Activated CD4-positive, alpha-beta T cell treated with anti-CD3 and anti-CD28 coated beads, Interleukin-2, amount 50 U/mL, for 48 hours (primary cell): Measurements from ENCODE around the gene FTO.

Experiments
- DNase-seq, 2 experiments: peaks; one replicate each; pipeline ENCODE4 v3.0.0-alpha.2; 2020

FTO gene

GRCh38 chr16:54107583-54108202, 403.7 kb downstream of the FTO start:
- DNase-seq = no peak

- DNase-seq = no peak
Observed at GRCh38 chr16:54110016-54110981, 406.3 kb downstream of the FTO start.

- no peak for DNase-seq
Observed at GRCh38 chr16:54112451-54113206, 408.7 kb downstream of the FTO start.

DNA sequence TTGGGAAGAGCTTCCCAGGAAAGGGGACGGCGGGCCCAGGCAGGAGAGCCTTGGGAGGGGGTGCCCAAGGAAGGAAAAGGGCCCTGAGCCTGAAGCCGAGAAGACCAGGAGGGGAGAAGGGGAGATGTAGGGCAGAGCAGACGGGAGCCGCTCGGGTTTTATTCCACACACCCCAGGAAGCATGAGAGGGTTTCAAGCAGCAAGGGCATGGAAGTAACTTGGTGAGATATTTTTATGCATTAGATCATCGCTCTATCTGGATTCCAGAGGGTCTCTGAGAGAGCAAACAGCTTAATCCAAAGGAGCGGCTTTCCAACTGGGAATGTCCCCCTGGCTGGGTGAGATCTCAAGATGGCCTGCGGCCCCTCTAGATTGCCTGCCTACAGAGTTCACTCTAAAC, 411.6 kb downstream of the FTO start:
- DNase-seq = no peak

DNA sequence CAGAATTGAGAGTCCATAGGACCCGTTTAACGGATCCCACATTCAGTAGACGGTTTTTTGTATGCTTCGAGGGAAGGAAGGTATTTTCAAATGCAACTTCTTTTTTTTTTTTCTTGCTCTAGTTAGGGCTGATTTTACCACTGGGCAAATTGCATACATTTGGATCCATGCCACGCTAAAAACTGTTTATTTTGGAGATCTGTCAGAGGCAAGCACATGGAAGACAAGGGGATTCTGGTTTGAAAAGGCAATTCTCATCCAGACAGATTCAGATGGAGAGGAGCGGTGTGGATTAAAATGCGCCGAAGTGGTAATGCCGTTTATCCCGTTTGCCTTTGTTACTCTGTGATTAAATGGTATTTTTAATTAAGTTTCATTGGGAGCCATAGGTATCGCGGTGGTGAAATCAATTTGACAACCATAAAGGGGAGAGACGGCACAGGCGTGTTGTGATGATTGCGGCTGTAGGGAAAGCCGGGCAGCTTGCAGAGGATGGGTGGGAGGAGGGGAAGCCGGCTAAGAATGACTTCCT, 412.2 kb downstream of the FTO start:
- no peak for DNase-seq

DNA sequence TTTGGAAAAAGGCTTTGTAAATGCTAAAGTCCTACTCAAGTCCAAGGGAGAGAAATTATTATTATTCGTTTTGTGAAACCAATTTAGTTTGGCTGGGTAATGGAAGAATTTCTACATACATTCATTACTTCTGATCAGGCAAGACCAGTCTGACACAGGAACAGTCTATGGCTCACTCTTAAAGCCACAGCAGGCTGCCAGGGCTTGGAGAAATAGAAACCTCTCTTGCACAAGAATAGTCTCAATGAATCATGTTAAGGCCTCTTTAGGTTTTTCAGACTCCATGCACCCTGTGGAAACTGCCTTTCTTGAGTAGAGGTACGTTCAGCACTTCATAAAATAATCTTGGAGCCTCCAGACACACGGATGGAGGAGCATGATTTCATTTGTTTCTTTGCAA, 414.9 kb downstream of the FTO start:
- no peak for DNase-seq

DNA sequence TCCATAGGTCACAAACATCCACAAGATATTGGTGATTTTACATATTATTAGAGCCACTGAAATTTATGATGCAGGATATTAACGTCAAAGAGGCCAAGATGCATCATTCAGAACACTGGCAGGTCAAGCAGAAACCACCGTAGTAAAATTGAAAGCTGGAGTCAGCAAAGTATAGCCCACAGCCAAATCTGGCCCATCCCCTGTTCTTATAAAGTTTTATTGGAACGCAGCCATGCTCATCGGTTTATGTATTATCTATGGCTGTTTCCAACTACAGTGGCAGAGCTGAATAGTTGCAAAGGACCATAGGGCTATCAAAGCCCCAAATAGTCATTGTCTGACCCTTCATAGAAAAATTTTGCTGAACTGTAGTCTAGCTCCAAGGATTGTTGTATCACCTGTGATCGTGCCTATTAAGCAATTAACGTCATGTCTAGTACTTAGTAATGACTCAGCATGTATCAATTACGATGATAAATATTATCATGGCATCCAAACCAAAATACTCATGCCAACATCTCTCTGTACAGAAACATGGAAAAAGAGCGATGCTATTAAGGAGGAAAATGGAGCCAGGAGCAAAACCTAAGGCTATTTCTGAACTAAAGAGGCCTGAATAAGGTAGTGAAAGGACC, 417.0 kb downstream of the FTO start:
- DNase-seq = no peak

DNA sequence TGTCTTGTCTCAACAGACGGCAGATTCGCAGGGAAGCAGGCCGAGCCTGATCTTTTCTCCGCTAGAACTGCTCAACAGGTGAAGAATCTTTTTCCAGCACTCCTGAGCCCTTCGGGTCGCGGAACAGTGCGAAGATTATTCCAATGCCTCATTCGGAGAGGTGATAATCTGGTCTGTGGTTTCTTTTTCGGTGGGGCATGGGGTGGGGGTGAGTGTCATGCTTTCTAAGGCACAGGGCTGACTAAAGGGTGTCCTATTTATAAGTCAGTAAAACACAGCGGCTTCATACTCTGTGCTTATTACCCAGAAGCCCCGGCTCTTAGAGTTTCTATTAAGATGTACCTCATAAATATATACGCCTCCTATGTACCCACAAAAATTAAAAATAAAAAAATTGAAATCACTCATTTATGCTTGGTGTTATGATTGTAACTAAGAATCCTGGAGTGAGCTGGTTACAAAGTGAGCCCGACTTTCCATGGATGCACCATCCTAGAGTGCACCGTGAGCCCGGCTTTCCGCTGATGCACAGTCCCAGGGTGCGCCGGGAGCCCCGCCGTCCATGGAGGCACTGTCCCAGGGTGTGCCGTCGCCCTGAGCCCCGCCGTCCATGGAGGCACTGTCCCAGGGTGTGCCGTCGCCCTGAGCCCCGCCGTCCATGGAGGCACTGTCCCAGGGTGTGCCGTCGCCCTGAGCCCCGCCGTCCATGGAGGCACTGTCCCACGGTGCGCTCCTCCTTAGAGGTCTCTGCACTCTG, 417.8 kb downstream of the FTO start:
- no peak for DNase-seq

DNA sequence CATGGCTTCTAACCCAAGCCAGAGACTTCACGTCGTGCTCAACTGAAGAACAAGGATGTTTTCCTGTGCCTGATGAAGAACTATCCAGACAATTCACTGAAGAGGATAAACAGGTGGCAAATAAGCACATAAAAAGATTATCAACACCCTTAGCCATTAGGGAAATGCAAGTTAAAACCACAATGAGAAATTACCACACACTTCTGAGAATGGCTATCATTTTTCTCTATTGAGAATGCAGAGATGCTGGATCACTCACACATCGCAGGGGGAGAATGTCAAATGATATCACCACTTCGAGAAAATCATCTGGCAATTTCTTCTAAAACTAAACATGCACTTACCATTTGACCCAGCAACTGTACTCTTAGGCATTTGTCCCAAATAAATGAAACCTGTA, 419.8 kb downstream of the FTO start:
- DNase-seq = no peak

DNA sequence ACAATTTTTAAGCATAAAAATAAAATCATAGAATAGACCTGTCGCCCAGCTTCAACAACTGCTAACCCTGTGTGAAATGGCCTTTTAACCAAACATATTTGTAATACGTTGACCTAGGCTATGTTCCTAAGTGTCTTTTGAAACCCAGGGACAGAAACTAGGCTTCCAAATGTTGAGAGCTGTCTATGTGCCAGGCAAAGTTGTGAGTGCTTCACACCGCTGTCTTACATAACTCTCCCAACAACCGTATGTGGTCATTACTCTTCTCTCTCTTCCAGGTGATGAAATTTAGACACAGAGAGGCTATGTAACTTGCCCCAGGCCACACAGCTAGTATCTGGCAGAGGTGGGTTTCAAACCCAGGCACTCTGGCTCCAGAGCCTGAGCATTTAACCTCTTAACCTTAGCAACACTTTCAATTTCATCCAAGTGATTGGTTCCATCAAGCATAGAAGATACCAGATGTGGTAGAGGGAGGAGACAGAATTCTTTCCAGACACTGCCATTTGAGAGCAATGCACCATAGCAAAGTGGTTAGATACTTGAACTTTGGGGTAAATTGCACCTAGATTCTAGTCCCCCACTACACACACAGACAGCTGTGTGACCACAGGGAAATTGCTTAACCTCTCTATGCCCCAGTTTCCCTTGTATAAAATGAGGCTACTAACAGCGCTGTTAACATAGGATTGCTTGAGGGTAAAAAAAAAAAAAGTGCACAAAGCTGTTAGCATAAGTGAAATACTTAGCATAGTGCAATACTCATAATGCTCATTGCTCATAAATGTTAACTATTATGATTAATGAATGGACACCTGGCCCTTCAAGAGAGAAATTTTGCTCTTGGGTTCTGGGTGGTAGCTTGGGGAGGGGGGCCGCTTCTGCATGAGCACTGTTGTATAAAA, 422.0 kb downstream of the FTO start:
- no peak for DNase-seq

DNA sequence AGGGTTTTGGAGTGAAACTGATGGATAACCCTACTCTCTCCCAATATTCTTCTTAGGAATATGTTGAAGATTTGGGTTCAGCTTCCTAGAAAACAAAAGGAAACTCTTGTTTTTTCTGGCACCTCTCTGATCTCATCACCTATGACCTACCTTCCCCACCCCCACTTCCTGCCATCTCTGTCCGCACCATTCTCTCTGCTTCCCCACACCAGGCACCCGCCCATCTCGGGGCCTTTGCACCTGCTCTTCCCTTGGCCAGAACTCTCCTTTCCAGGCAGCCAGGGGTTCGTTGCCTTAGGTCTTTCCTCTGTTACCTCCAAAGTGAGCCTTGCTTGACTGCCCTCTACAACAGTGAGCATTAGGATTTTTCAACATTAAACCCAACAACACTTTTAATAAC, 423.0 kb downstream of the FTO start:
- no peak for DNase-seq

- no peak for DNase-seq
Observed at GRCh38 chr16:54128629-54129234, 424.8 kb downstream of the FTO start.

DNA sequence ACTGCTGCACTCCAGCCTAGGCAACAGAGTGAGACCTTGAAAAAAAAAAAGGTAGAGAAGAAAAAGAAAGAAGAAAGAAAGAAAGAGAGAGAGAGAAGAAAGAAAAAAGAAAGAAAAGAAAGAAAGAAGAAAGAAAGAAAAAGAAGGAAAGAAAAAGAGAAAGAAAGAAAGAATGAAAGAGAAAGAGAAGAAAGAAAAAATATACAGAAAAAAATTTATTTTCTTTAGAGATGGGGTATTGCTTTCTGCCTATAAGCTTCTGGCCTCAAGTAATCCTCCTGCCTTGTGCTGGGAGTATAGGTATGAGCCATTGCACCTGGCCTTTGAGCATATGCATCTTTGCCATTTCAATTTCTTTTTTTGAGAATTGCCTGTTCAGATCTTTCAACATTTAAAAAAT, 425.9 kb downstream of the FTO start:
- DNase-seq = no peak

DNA sequence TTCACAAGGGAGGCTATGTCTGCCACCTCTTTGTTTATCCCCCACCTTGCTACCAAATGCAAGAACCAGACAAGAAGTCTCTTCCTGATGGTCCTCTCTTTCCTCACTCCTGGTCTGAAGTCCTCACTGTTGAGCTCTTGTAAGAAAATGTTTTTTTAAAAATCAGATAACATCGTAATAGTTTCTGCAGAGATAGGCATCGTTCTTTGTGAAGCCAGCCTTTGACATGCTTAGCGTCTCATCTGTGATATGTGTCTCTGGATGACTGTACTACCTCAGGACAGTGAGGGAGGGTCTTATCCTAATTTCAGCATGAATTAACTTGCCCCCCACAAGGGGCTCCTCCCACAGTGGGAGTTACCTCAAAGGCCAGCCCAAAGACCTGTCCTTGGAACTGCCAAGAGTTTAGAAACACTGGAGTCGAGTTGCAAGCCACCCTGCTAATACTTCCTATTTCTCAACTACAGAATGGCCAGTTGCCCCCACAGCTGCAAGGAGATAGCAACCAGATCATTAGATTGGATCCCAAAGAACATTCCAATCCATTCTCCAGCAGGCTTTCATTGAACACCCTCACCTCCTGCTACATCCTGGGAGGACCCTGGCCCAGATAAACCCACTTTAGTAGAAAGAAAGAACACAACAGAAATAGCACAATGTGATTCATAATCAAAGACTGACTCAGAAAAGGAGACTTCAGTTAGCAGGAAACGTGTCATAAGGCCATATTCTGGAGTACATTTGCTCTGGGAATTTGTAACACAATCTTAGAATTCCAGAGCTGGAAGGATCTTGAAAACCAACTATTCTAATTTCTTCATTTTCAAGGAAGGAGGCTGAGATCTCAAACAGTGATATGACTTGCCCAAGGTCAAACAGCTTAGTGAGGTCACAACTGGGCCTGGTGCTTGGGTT, 431.7 kb downstream of the FTO start:
- DNase-seq = no peak

DNA sequence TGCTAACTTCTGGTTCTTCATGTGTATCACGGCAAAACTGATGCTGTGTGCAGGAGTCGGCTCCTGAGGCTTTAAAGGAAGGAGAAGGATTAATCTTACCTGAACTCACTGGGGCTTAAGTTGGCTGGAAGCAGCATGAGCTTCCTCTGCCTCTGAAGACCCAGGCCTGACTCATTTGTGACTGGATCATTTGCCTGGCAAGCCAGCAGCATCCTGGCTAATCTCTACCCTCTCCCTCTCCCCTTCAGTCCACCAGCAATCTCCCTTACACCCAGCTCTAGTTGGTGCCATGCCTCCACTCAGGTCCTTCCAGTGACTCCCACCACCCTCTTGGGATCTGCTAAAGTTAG, 432.3 kb downstream of the FTO start:
- no peak for DNase-seq

DNA sequence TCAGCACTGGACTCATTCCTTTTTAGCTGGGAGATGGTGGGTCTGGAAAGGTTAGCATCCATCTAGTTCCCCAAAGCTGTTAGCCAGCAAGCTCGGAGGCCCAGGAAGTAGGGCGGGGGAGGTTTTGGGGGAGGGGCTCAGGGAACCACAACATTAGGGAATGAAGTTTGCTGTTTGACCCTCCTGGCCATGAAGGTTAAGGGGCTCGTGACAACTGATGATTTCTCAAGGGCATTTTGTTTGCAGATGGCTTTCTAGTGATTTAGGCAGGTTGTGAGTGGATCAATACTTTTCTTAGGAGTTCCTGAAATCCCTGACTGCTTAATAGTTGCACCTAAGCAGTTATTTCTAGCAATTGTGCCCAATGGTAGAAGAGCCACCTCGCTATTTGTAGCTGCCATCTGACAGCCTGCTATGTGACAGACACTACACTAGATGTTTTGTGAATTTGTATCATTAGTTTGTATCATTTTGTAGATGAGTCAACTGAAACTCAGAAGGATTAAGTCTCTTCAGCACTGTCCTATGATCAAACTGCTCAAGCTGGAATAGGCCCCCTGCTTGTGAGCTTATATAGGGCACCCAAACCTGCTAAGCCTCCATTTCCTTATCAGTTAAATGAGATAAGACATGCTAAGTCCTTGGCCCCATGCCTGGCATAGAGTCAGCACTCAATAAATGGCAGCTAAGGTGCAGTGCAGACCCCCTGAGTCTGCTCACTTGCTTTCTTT, 436.3 kb downstream of the FTO start:
- no peak for DNase-seq

GRCh38 chr16:54140788-54141136, 436.8 kb downstream of the FTO start:
- no peak for DNase-seq

- no peak for DNase-seq
Observed at GRCh38 chr16:54142787-54143186, 438.8 kb downstream of the FTO start.

DNA sequence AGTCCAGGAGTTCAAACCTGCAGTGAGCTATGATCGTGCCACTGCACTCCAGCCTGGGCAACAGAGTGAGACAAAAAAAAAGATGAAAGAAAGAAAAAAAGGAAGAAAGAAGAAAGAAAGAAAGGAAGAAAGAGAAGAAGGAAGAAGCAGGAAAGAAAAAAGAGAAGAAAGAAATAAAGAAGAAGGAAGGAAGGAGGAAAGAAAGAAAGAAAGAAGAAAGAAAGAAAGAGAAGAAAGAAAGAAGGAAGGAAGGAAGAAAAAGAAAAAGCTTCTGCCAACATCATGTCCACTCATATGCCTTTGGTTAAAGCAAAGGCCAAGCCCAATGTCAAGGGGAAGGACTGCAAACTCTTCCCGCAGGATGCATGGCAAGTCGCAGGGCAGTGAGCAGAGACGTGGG, 439.5 kb downstream of the FTO start:
- no peak for DNase-seq
